Measurements from ENCODE around the gene SPSB3. TPM values are rescaled to one million over a fixed set of nuclear protein-coding genes. Genes with fewer than 3 reads are reported as not detected.
"Not testable (repeated sequence)": the region's sequence is repeated elsewhere in the genome, so short reads cannot be mapped to it uniquely, and the experiment has no call there.

Gene SPSB3
- total RNA-seq, 4 donors from 2014 or later: 52.2 to 87.3 (median 68.5) TPM

DNA sequence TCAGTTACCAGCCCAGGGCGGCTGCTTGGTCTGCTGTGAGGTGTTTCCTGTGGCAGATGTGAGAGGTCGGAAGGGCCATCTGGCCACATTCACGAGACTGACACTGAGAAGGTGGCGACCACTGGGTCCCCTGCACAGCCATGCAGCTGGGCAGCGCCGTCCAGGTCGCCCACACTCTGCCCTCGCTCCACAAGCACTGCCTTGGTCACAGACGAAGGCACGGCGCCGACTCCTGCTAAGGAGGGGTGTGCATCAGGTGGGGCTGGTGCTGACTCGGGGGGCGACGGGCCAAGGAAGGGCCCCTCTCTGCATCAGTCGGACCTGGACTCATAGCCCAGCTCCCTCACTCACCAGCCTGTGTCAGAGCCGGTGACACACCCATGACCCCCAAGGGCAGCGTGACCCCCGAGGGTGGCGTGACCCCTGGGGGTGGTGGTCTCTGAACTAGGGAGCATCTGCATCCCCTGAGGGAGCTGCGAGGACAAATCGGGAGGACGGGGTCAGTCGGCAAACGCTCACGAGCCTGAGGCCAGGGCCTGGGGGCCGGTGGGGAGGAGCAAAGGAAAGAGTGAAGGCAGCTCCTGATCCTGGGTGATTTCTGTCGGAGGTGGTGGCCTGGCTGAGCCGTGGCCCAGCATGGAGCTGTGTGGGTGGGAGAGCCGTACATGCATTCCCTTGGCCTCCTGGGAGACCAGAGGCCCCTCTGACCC, 41.4 kb downstream of the SPSB3 start:
- Histone ChIP-seq H3K4me3 (replicated peaks in 1 of 3) (no peak overlapping the region), H3K9me3 (no peaks in the 10 kb centered on the region), H3K4me1 (no peaks in the 10 kb centered on the region), H3K27me3 (no peaks in the 10 kb centered on the region), H3K36me3 (peaks cover 13 to 22% of the 10 kb centered on the region in 2 donors), H3K27ac (no peak overlapping the region)
- intact Hi-C loops (cut with DNase I): no loop called here
- 94 to 98% methylated on average over 15 to 24 of the region's 30 CpGs for WGBS, 2 donors
- no peak for DNase-seq
- no peak for TF ChIP-seq POLR2A (IDR thresholded peaks at IDR 0.05)

DNA sequence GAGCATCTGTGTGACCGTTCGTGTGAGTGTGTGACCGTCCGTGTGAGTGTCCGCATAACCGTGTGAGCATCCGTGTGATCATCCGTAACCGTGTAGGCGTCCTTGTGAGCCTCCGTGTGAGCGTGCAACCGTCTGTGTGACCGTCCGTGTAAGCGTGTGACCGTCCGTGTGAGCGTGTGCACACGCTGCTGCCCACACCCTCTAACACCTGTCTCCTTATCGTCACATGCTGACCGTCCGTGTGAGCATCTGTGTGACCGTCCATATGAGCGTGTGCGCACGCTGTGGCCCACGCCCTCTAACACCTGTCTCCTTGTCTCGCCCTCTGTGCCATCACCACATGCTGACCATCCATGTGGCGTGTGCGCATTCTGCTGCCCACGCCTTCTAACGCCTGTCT, 42.1 kb downstream of the SPSB3 start:
- intact Hi-C loops (cut with DNase I): no loop called here
- TF ChIP-seq CTCF (IDR thresholded peaks at IDR 0.05) (no peak), POLR2A (IDR thresholded peaks at IDR 0.05) (no peak)
- Histone ChIP-seq H3K36me3 (peaks cover 13 to 20% of the 10 kb centered on the region in 2 donors), H3K4me1 (no peaks in the 10 kb centered on the region), H3K9me3 (no peaks in the 10 kb centered on the region), H3K27ac (no peak overlapping the region), H3K27me3 (no peaks in the 10 kb centered on the region), H3K4me3 (replicated peaks in 1 of 3) (no peak overlapping the region)
- WGBS, 2 donors: 97 to 98% methylated on average over 33 of the region's 33 CpGs
- DNase-seq: no peak

- Histone ChIP-seq H3K4me1 (no peaks in the 10 kb centered on the region), H3K27ac (no peak overlapping the region), H3K27me3 (no peaks in the 10 kb centered on the region), H3K9me3 (no peaks in the 10 kb centered on the region), H3K4me3 (replicated peaks in 1 of 3) (no peak overlapping the region), H3K36me3 (peaks cover 14 to 25% of the 10 kb centered on the region in 2 donors)
- TF ChIP-seq CTCF (IDR thresholded peaks at IDR 0.05): no peak
- TF ChIP-seq POLR2A (IDR thresholded peaks at IDR 0.05): no peak
- no peak for DNase-seq
- intact Hi-C loops (cut with DNase I): no loop called here
- 97 to 100% methylated on average over 20 to 21 of the region's 22 CpGs for WGBS, 2 donors
Observed at GRCh38 chr16:1734816-1735215, 47.6 kb downstream of the SPSB3 start.

GRCh38 chr16:1734123-1734522, 48.2 kb downstream of the SPSB3 start:
- intact Hi-C loops (cut with DNase I): no loop called here
- H3K9me3 ChIP-seq: no peaks in the 10 kb centered on the region
- WGBS, 2 donors: 97 to 100% methylated on average over 5 to 10 of the region's 22 CpGs
- no peak overlapping the region for H3K4me3 ChIP-seq (replicated peaks in 1 of 3)
- no peak overlapping the region for H3K27ac ChIP-seq
- no peak for DNase-seq
- no peak for TF ChIP-seq POLR2A (IDR thresholded peaks at IDR 0.05)
- TF ChIP-seq CTCF (IDR thresholded peaks at IDR 0.05): no peak
- no peaks in the 10 kb centered on the region for H3K27me3 ChIP-seq
- H3K36me3 ChIP-seq: peaks cover 20 to 30% of the 10 kb centered on the region in 2 donors
- no peaks in the 10 kb centered on the region for H3K4me1 ChIP-seq

DNA sequence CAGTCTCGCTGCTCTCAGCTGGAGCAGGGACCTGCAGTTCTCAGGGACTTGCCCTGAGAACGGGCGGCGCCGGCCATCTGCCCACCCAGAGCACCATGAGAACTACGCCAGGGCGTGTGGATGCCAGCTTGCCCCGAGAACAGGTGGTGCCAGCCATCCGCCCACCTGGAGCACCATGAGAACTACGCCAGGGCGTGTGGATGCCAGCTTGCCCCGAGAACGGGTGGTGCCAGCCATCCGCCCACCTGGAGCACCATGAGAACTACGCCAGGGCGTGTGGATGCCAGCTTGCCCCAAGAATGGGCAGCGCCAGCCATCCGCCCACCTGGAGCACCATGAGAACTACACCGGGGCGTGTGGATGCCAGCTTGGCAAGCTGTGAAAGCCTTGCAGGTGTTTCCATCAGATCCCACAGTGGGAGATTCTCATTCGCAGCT, 49.8 kb downstream of the SPSB3 start:
- DNase-seq: not testable (repeated sequence)

GRCh38 chr16:1732071-1732470, 50.3 kb downstream of the SPSB3 start:
- H3K4me3 ChIP-seq (replicated peaks in 1 of 3): no peak overlapping the region
- no peaks in the 10 kb centered on the region for H3K27me3 ChIP-seq
- intact Hi-C loops (cut with DNase I): no loop called here
- 90 to 98% methylated on average over 6 to 9 of the region's 14 CpGs for WGBS, 2 donors
- no peak for DNase-seq
- no peaks in the 10 kb centered on the region for H3K4me1 ChIP-seq
- H3K36me3 ChIP-seq: peaks cover 28 to 36% of the 10 kb centered on the region in 2 donors
- TF ChIP-seq POLR2A (IDR thresholded peaks at IDR 0.05) (no peak), CTCF (IDR thresholded peaks at IDR 0.05) (no peak)
- no peaks in the 10 kb centered on the region for H3K9me3 ChIP-seq
- H3K27ac ChIP-seq: no peak overlapping the region

More for the DNA sequence above, 49.8 kb downstream of the SPSB3 start:
- H3K27me3 ChIP-seq; intact Hi-C loops (cut with DNase I); H3K27ac ChIP-seq; H3K4me3 ChIP-seq (replicated peaks in 1 of 3); H3K9me3 ChIP-seq; H3K4me1 ChIP-seq: not testable (repeated sequence)
- peaks cover 28 to 36% of the 10 kb centered on the region in 2 donors for H3K36me3 ChIP-seq
- 92 to 93% methylated on average over 3 to 21 of the region's 21 CpGs for WGBS, 2 donors
